ENCODE measurements around the gene PCDHAC1. TPM values are rescaled to one million over a fixed set of nuclear protein-coding genes. Genes with fewer than 3 reads are reported as not detected.
A peak's percentile ranks its signal among the peaks of the same experiment; 100 is the strongest.

The PCDHAC1 gene
- total and polyA plus RNA-seq, 8 donors: 0.34 to 2.0 (median 1.4) TPM

- intact Hi-C loops (cut with DNase I): no loop called here
- DNase-seq (no peak), FAIRE-seq (no peak), ATAC-seq (peak in 3 of 4 donors; percentile 40 to 77 (median 63))
- WGBS, 2 donors: 9 to 19% methylated on average over 12 of the region's 12 CpGs
- H3K4me3 ChIP-seq: peak overlapping the region in 2 of 4 donors; percentile 24 to 31
- H3K36me3 ChIP-seq: no peaks in the 10 kb centered on the region
- H3K27ac ChIP-seq: no peak overlapping the region
- H3K27me3 ChIP-seq: no peaks in the 10 kb centered on the region
- TF ChIP-seq, protein P1, sequence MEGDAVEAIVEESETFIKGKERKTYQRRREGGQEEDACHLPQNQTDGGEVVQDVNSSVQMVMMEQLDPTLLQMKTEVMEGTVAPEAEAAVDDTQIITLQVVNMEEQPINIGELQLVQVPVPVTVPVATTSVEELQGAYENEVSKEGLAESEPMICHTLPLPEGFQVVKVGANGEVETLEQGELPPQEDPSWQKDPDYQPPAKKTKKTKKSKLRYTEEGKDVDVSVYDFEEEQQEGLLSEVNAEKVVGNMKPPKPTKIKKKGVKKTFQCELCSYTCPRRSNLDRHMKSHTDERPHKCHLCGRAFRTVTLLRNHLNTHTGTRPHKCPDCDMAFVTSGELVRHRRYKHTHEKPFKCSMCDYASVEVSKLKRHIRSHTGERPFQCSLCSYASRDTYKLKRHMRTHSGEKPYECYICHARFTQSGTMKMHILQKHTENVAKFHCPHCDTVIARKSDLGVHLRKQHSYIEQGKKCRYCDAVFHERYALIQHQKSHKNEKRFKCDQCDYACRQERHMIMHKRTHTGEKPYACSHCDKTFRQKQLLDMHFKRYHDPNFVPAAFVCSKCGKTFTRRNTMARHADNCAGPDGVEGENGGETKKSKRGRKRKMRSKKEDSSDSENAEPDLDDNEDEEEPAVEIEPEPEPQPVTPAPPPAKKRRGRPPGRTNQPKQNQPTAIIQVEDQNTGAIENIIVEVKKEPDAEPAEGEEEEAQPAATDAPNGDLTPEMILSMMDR (IDR thresholded peaks at IDR 0.05): no peak
- H3K9me3 ChIP-seq: peaks cover 0 to 2% (median 0%) of the 10 kb centered on the region in 4 donors
- H3K4me1 ChIP-seq: no peaks in the 10 kb centered on the region
Observed at GRCh38 chr5:140882591-140882899, 43.6 kb upstream of the PCDHAC1 start.

DNA sequence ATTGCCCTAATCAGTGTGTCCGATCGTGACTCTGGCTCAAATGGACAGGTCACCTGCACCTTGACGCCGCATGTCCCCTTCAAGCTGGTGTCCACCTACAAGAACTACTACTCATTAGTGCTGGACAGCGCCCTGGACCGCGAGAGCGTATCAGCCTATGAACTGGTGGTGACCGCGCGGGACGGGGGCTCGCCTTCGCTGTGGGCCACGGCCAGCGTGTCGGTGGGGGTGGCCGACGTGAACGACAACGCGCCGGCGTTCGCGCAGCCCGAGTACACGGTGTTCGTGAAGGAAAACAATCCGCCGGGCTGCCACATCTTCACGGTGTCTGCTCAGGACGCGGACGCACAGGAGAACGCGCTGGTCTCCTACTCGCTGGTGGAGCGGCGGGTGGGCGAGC lies 42.7 kb upstream of the PCDHAC1 start:
- DNase-seq: peak in 1 of 6 donors; percentile 56
- no peak for ATAC-seq
- intact Hi-C loops (cut with DNase I): no loop called here
- no peak for FAIRE-seq
- WGBS, 2 donors: 24 to 35% methylated on average over 41 of the region's 41 CpGs
- Histone ChIP-seq H3K4me1 (no peaks in the 10 kb centered on the region), H3K27ac (no peak overlapping the region), H3K36me3 (no peaks in the 10 kb centered on the region), H3K27me3 (no peaks in the 10 kb centered on the region), H3K4me3 (no peak overlapping the region), H3K9me3 (peaks cover 0 to 2% (median 0%) of the 10 kb centered on the region in 4 donors)
- TF ChIP-seq, protein P1 (IDR thresholded peaks at IDR 0.05): no peak

GRCh38 chr5:140883927-140884697 lies 42.0 kb upstream of the PCDHAC1 start:
- Histone ChIP-seq H3K4me3 (no peak overlapping the region), H3K9me3 (peaks cover 0 to 2% (median 0%) of the 10 kb centered on the region in 4 donors), H3K27ac (no peak overlapping the region), H3K27me3 (no peaks in the 10 kb centered on the region), H3K4me1 (no peaks in the 10 kb centered on the region), H3K36me3 (no peaks in the 10 kb centered on the region)
- intact Hi-C loops (cut with DNase I): no loop called here
- TF ChIP-seq, protein P1 (IDR thresholded peaks at IDR 0.05): no peak
- DNase-seq: peak in 1 of 6 donors; percentile 41
- ATAC-seq: no peak
- no peak for FAIRE-seq
- 27 to 31% methylated on average over 71 to 79 of the region's 79 CpGs for WGBS, 2 donors

- FAIRE-seq (no peak), ATAC-seq (no peak), DNase-seq (no peak)
- no peaks in the 10 kb centered on the region for H3K9me3 ChIP-seq
- H3K27ac ChIP-seq: no peak overlapping the region
- 68 to 76% methylated on average over 1 of the region's 1 CpG for WGBS, 2 donors
- intact Hi-C loops (cut with DNase I): no loop called here
- no peaks in the 10 kb centered on the region for H3K4me1 ChIP-seq
- TF ChIP-seq, protein P1 (IDR thresholded peaks at IDR 0.05): no peak
- H3K27me3 ChIP-seq: no peaks in the 10 kb centered on the region
- no peak overlapping the region for H3K4me3 ChIP-seq
- no peaks in the 10 kb centered on the region for H3K36me3 ChIP-seq
Observed at GRCh38 chr5:140916325-140916724, 9.8 kb upstream of the PCDHAC1 start.

DNA sequence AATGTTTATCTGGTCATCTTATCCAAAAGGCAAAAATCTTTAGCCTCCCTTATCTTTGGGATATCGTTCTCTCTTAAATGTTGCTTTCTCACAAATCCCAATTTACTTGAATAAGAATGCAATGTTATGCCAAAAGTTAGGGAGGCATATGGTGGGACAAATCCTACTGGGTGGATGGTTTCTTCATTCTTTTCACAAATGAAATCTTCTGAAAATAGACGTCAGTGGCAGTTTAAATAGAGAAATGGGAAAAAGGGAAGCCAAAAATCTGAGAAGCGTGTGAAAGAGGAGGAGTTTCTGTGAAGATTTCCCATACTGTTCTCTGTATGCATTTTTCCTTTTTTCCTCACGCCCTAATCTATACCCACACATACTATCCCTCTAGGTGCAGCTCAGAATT lies 2.5 kb upstream of the PCDHAC1 start:
- H3K9me3 ChIP-seq: no peaks in the 10 kb centered on the region
- DNase-seq (no peak), FAIRE-seq (no peak), ATAC-seq (no peak)
- no peak overlapping the region for H3K4me3 ChIP-seq
- H3K36me3 ChIP-seq: no peaks in the 10 kb centered on the region
- 54% methylated on average over 4 of the region's 4 CpGs for WGBS, 2 donors
- no peaks in the 10 kb centered on the region for H3K27me3 ChIP-seq
- TF ChIP-seq, protein P1 (IDR thresholded peaks at IDR 0.05): no peak
- H3K4me1 ChIP-seq: peaks cover 0 to 2% (median 0%) of the 10 kb centered on the region in 3 donors
- intact Hi-C loops (cut with DNase I): no loop called here
- no peak overlapping the region for H3K27ac ChIP-seq
